GM19324 (cell line): ENCODE data around the gene PTPN7.

Experiments
- ATAC-seq: cut with Tn5 transposase; IDR thresholded peaks from one replicate; pipeline ENCODE4 v1.9.1; 2021; ENCODE audit warnings: mild to moderate bottlenecking, moderate library complexity; ENCODE audit not compliant: unreplicated experiment, low FRiP score

Gene PTPN7

GRCh38 chr1:202133496-202133895 is 26.9 kb downstream of the PTPN7 start:
- no peak for ATAC-seq

GRCh38 chr1:202133001-202133400 is 27.4 kb downstream of the PTPN7 start:
- no peak for ATAC-seq

- no peak for ATAC-seq
These were observed 28.2 kb downstream of the PTPN7 start for GRCh38 chr1:202131956-202132821.

- no peak for ATAC-seq
These were observed 29.4 kb downstream of the PTPN7 start for GRCh38 chr1:202130816-202131522.

- no peak for ATAC-seq
These were observed 30.1 kb downstream of the PTPN7 start for GRCh38 chr1:202130297-202130721.

- ATAC-seq, result no peak
These were observed 30.7 kb downstream of the PTPN7 start for GRCh38 chr1:202129453-202130296.

- ATAC-seq, result no peak
These were observed 32.4 kb downstream of the PTPN7 start for GRCh38 chr1:202127836-202128622.

GRCh38 chr1:202127061-202127460 is 33.3 kb downstream of the PTPN7 start:
- ATAC-seq, result no peak

GRCh38 chr1:202126426-202126825 is 34.0 kb downstream of the PTPN7 start:
- no peak for ATAC-seq

- no peak for ATAC-seq
These were observed 34.8 kb downstream of the PTPN7 start for GRCh38 chr1:202125611-202126010.

- ATAC-seq, result no peak
These were observed 36.3 kb downstream of the PTPN7 start for GRCh38 chr1:202124142-202124541.

- ATAC-seq, result no peak
These were observed 37.0 kb downstream of the PTPN7 start for GRCh38 chr1:202123336-202123813.

GRCh38 chr1:202122639-202123335 is 37.6 kb downstream of the PTPN7 start, which contains the start of gene GPR37L1:
TSS of gene GPR37L1 (plus strand) at chr1:202122917. CDS start at chr1:202122964, 47 bp downstream.
- no peak for ATAC-seq

- no peak for ATAC-seq
These were observed 39.4 kb downstream of the PTPN7 start for GRCh38 chr1:202121006-202121405.

GRCh38 chr1:202117898-202118371 is 42.5 kb downstream of the PTPN7 start:
- ATAC-seq, result no peak

GRCh38 chr1:202116287-202116686 is 44.1 kb downstream of the PTPN7 start:
- no peak for ATAC-seq

- ATAC-seq, result no peak
These were observed 46.6 kb downstream of the PTPN7 start for GRCh38 chr1:202113690-202114300.

- no peak for ATAC-seq
These were observed 47.3 kb downstream of the PTPN7 start for GRCh38 chr1:202112859-202113689.
